Thoracic aorta (tissue), 2 donors: Measurements from ENCODE around the gene KNDC1. TPM values are rescaled to one million over a fixed set of nuclear protein-coding genes. Genes with fewer than 3 reads are reported as not detected.
"Not testable (repeated sequence)": the region's sequence is repeated elsewhere in the genome, so short reads cannot be mapped to it uniquely, and the experiment has no call there.

ENCODE experiments used
- ATAC-seq: fragments of 150-250 bp; one replicate; pipeline ENCODE4 v1.8.0; 2017; ENCODE audit warnings: low read depth; ENCODE audit not compliant: insufficient number of reproducible peaks, low FRiP score
- DNase-seq: peaks from one replicate; pipeline ENCODE4 v3.0.0-alpha.2; 2020; ENCODE audit warnings: low spot score
- H3K27ac ChIP-seq, 2 donors: fragments of 200-600 bp; sonication (generic); 1 replicate in 1 of 2; 2 replicates in 1 of 2; pipeline ENCODE4 v1.5.1; 2016; ENCODE audit warnings: mild to moderate bottlenecking in 2 of 2, moderate library complexity in 2 of 2
- H3K27me3 ChIP-seq: fragments of 200-600 bp; sonication (generic); replicated peaks from 2 replicates; pipeline ENCODE4 v1.6.0; 2016; ENCODE audit warnings: mild to moderate bottlenecking; ENCODE audit not compliant: insufficient read depth
- H3K36me3 ChIP-seq: fragments of 200-600 bp; sonication (generic); one replicate; pipeline ENCODE4 v1.5.1; 2016
- H3K4me1 ChIP-seq, 2 donors: fragments of 200-600 bp; sonication (generic); 1 replicate in 1 of 2; 2 replicates in 1 of 2; pipeline versions ENCODE4 v1.5.1 to v1.6.0; 2016; ENCODE audit warnings: low read depth in 2 of 2, mild to moderate bottlenecking in 1 of 2; ENCODE audit not compliant: control insufficient read depth in 1 of 2
- H3K4me3 ChIP-seq: fragments of 200-600 bp; sonication (generic); 2 replicates; pipeline ENCODE4 v1.5.1; 2016; ENCODE audit warnings: mild to moderate bottlenecking
- H3K9me3 ChIP-seq: fragments of 200-600 bp; sonication (generic); 2 replicates; pipeline ENCODE4 v1.5.1; 2016
- CTCF ChIP-seq: fragments of 200-600 bp; sonication (generic); IDR thresholded peaks from one replicate; pipeline ENCODE4 v1.5.1; 2019; ENCODE audit warnings: antibody characterized with exemption
- total RNA-seq, 2 donors: library from RNA; depleted of rRNA; stranded (reverse); fragments of >200 nt; gene quantifications; one replicate each; pipeline versions ENCODE4 v1.1.0 to v1.2.3, GENCODE V29; 2016

KNDC1 gene
- total RNA-seq, 2 donors from 2014 or later, result 0.14 to 0.95 TPM

- H3K4me3 ChIP-seq, result no peak overlapping the region
- no peaks in the 10 kb centered on the region for H3K36me3 ChIP-seq
- H3K9me3 ChIP-seq, result peaks cover 3% of the 10 kb centered on the region
- no peak for TF ChIP-seq CTCF
- H3K4me1 ChIP-seq, result no peaks in the 10 kb centered on the region
- DNase-seq, result no peak
- no peak overlapping the region for H3K27ac ChIP-seq
- ATAC-seq, result no peak
- no peaks in the 10 kb centered on the region for H3K27me3 ChIP-seq
Measured at GRCh38 chr10:133144771-133145170, 15.2 kb upstream of the KNDC1 start.

GRCh38 chr10:133150226-133150625, 9.8 kb upstream of the KNDC1 start:
- Histone ChIP-seq H3K4me1 (no peaks in the 10 kb centered on the region), H3K4me3 (no peak overlapping the region), H3K9me3 (peaks cover 3% of the 10 kb centered on the region), H3K27ac (no peak overlapping the region), H3K27me3 (no peaks in the 10 kb centered on the region), H3K36me3 (no peaks in the 10 kb centered on the region)
- ATAC-seq (no peak), DNase-seq (no peak)
- no peak for TF ChIP-seq CTCF

- Histone ChIP-seq H3K4me3 (no peak overlapping the region), H3K27ac (no peak overlapping the region), H3K36me3 (no peaks in the 10 kb centered on the region), H3K27me3 (no peaks in the 10 kb centered on the region), H3K9me3 (peaks cover 3% of the 10 kb centered on the region), H3K4me1 (no peaks in the 10 kb centered on the region)
- ATAC-seq (no peak), DNase-seq (no peak)
- no peak for TF ChIP-seq CTCF
Measured at GRCh38 chr10:133150656-133151055, 9.4 kb upstream of the KNDC1 start.

- not testable (repeated sequence) for ATAC-seq, H3K36me3 ChIP-seq, DNase-seq, H3K9me3 ChIP-seq, H3K27me3 ChIP-seq, H3K4me3 ChIP-seq, H3K27ac ChIP-seq, H3K4me1 ChIP-seq
Measured at GRCh38 chr10:133151071-133151470, 8.9 kb upstream of the KNDC1 start.

- no peak for ATAC-seq
- Histone ChIP-seq H3K9me3 (peaks cover 3% of the 10 kb centered on the region), H3K27ac (no peak overlapping the region), H3K4me1 (no peaks in the 10 kb centered on the region), H3K27me3 (no peaks in the 10 kb centered on the region), H3K36me3 (no peaks in the 10 kb centered on the region), H3K4me3 (no peak overlapping the region)
- DNase-seq, result no peak
- TF ChIP-seq CTCF, result no peak
Measured at GRCh38 chr10:133151543-133151972, 8.5 kb upstream of the KNDC1 start.

- no peaks in the 10 kb centered on the region for H3K36me3 ChIP-seq
- H3K4me3 ChIP-seq, result no peak overlapping the region
- TF ChIP-seq CTCF, result no peak
- no peaks in the 10 kb centered on the region for H3K9me3 ChIP-seq
- DNase-seq (no peak), ATAC-seq (no peak)
- no peaks in the 10 kb centered on the region for H3K4me1 ChIP-seq
- no peaks in the 10 kb centered on the region for H3K27me3 ChIP-seq
- no peak overlapping the region for H3K27ac ChIP-seq
Measured at GRCh38 chr10:133154411-133154810, 5.6 kb upstream of the KNDC1 start.
